Measurements from ENCODE around the gene FERMT2. TPM values are rescaled to one million over a fixed set of nuclear protein-coding genes. Genes with fewer than 3 reads are reported as not detected.
"Not testable (repeated sequence)": the region's sequence is repeated elsewhere in the genome, so short reads cannot be mapped to it uniquely, and the experiment has no call there.

FERMT2 gene
- total RNA-seq, 1 donor from 2014 or later: 166 TPM

DNA sequence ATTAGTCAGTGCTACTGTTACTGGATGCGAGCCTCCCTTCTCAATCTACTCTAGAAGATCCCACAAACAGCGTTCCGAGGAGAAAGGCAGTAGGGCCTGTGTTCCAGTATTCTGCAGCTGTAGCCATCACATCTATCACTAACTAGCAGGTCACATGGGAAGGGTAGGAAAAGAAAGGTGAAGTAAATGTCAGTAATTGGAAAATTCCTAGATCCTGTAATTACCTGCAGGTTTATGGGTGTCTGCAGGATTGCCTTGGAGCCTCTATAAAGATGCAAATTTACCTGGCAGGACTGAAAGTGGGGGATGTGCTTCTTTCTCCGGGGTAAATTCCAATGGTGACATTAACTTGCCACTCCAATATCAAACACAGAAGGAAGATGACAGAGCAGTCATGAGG is 77.8 kb downstream of the FERMT2 start:
- H3K9ac ChIP-seq: no peak overlapping the region
- peaks cover 13% of the 10 kb centered on the region for H3K36me3 ChIP-seq
- no peaks in the 10 kb centered on the region for H3K4me1 ChIP-seq
- Mint-ChIP-seq H3K36me3 (peaks cover 35% of the 10 kb centered on the region), H3K27ac (no peak overlapping the region), H3K27me3 (ENCODE audit: insufficient read depth, low read depth) (no peaks in the 10 kb centered on the region), H3K4me1 (no peaks in the 10 kb centered on the region), H3K9me3 (no peaks in the 10 kb centered on the region), H3K4me3 (no peak overlapping the region)
- no peaks in the 10 kb centered on the region for H3K27me3 ChIP-seq
- no peaks in the 10 kb centered on the region for H3K79me2 ChIP-seq (ENCODE audit: low read depth)
- H4K20me1 ChIP-seq (ENCODE audit: low read depth): no peaks in the 10 kb centered on the region
- no peak for DNase-seq (ENCODE audit: low spot score)
- H3K9me3 ChIP-seq (ENCODE audit: low read depth): no peaks in the 10 kb centered on the region
- no peak overlapping the region for H3K4me3 ChIP-seq
- H3K4me2 ChIP-seq: no peak overlapping the region
- no peak for TF ChIP-seq EZH2 (IDR thresholded peaks at IDR 0.05)
- TF ChIP-seq EZH2phosphoT487 (IDR thresholded peaks at IDR 0.05): no peak
- TF ChIP-seq, protein P1, sequence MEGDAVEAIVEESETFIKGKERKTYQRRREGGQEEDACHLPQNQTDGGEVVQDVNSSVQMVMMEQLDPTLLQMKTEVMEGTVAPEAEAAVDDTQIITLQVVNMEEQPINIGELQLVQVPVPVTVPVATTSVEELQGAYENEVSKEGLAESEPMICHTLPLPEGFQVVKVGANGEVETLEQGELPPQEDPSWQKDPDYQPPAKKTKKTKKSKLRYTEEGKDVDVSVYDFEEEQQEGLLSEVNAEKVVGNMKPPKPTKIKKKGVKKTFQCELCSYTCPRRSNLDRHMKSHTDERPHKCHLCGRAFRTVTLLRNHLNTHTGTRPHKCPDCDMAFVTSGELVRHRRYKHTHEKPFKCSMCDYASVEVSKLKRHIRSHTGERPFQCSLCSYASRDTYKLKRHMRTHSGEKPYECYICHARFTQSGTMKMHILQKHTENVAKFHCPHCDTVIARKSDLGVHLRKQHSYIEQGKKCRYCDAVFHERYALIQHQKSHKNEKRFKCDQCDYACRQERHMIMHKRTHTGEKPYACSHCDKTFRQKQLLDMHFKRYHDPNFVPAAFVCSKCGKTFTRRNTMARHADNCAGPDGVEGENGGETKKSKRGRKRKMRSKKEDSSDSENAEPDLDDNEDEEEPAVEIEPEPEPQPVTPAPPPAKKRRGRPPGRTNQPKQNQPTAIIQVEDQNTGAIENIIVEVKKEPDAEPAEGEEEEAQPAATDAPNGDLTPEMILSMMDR (IDR thresholded peaks at IDR 0.05): no peak
- H3K27ac ChIP-seq: no peak overlapping the region
- H3F3A ChIP-seq (ENCODE audit: low read depth): no peaks in the 10 kb centered on the region
- H2AFZ ChIP-seq (replicated peaks): no peak overlapping the region

DNA sequence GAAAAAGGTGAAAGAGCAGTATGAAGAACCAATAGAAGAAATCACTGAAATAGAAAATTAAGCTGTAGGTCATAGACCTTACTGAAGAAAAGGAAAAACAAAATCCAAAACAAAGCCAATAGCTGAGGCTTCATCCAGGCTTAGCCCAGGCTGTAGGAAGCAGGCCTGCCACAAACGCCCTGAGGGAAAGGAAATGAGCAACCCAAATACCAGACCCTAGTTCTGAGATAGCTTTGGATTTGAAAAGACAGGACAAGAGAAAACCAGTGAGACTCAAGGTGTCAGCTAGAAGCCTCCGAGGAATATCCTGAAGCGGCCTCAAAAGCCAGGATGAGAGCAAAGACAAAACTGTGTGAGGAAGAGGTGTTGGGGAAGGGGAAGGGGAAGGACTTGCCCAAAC is 79.2 kb downstream of the FERMT2 start:
- H3K27me3 Mint-ChIP-seq (ENCODE audit: insufficient read depth, low read depth): no peaks in the 10 kb centered on the region
- Histone ChIP-seq H3F3A (ENCODE audit: low read depth) (no peaks in the 10 kb centered on the region), H3K79me2 (ENCODE audit: low read depth) (no peaks in the 10 kb centered on the region), H3K9ac (no peak overlapping the region), H3K36me3 (peaks cover 7% of the 10 kb centered on the region), H3K27ac (no peak overlapping the region), H3K27me3 (no peaks in the 10 kb centered on the region), H3K4me1 (no peaks in the 10 kb centered on the region), H3K4me2 (no peak overlapping the region), H4K20me1 (ENCODE audit: low read depth) (no peaks in the 10 kb centered on the region), H3K4me3 (no peak overlapping the region), H2AFZ (replicated peaks) (no peak overlapping the region), H3K9me3 (ENCODE audit: low read depth) (no peaks in the 10 kb centered on the region)
- H3K4me1 Mint-ChIP-seq: no peaks in the 10 kb centered on the region
- no peaks in the 10 kb centered on the region for H3K9me3 Mint-ChIP-seq
- peaks cover 32% of the 10 kb centered on the region for H3K36me3 Mint-ChIP-seq
- H3K27ac Mint-ChIP-seq: no peak overlapping the region
- no peak for DNase-seq (ENCODE audit: low spot score)
- TF ChIP-seq EZH2 (IDR thresholded peaks at IDR 0.05) (no peak), EZH2phosphoT487 (IDR thresholded peaks at IDR 0.05) (no peak)
- TF ChIP-seq, protein P1 (IDR thresholded peaks at IDR 0.05): no peak
- H3K4me3 Mint-ChIP-seq: no peak overlapping the region

DNA sequence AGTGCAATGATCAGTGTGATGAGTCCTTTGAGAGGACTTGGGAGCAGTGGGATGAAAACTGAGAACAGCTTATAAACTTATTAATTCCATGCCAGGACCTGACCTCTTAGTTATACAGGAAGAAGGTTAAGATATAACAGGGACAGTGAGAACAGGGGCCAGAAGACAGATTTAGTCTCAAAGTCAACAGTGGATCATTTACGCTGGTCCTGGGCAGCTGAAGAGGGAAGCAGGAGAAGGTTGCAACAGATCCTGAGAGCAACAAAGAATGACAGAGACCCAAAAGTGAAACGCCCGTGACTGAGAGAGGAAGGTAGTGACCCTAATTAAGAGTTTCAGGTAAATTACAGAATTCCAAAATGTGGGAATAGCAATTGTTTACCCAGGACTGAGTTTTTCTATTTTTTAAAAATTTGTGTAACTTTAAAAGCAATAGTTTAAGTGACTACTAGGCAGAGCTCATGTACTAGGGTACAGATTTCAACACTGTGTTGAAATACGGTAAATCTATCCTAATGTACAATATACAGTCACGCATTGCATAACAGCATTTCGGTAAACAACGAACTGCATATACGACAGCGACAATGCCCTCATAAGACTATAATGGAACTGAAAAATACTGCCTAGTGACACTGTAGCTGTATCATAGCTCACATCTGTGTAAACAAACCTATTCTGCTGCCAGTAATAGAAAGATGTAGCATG is 81.8 kb downstream of the FERMT2 start:
- no peak for DNase-seq (ENCODE audit: low spot score)
- Histone ChIP-seq H3K36me3 (peaks cover 10% of the 10 kb centered on the region), H3K9ac (no peak overlapping the region), H3K4me2 (no peak overlapping the region), H3K79me2 (ENCODE audit: low read depth) (no peaks in the 10 kb centered on the region), H3K9me3 (ENCODE audit: low read depth) (no peaks in the 10 kb centered on the region), H3K4me3 (no peak overlapping the region), H3K27ac (no peak overlapping the region), H3F3A (ENCODE audit: low read depth) (no peaks in the 10 kb centered on the region), H4K20me1 (ENCODE audit: low read depth) (no peaks in the 10 kb centered on the region), H3K27me3 (no peaks in the 10 kb centered on the region), H3K4me1 (no peaks in the 10 kb centered on the region), H2AFZ (replicated peaks) (no peak overlapping the region)
- TF ChIP-seq, protein P1 (IDR thresholded peaks at IDR 0.05): no peak
- no peak for TF ChIP-seq EZH2 (IDR thresholded peaks at IDR 0.05)
- TF ChIP-seq EZH2phosphoT487 (IDR thresholded peaks at IDR 0.05): no peak
- Mint-ChIP-seq H3K9me3 (no peaks in the 10 kb centered on the region), H3K27ac (no peak overlapping the region), H3K27me3 (ENCODE audit: insufficient read depth, low read depth) (no peaks in the 10 kb centered on the region), H3K36me3 (peaks cover 31% of the 10 kb centered on the region), H3K4me1 (no peaks in the 10 kb centered on the region), H3K4me3 (no peak overlapping the region)

DNA sequence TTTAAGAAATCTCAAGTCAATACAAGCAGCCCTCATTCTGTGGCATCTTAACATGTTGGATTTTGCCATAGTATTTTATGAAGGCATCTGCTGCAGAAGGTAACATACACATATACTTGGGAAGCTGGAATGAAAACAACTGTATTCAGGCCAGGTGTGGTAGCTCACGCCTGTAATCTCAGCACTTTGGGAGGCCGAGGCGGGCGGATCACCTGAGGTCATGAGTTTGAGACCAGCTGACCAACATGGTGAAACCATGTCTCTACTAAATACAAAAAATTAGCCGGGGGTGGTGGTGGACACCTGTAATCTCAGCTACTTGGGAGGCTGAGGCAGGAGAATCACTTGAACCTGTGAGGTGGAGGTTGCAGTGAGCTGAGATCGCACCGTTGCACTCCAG is 86.0 kb downstream of the FERMT2 start:
- not testable (repeated sequence) for H3K9ac ChIP-seq; H3K27me3 ChIP-seq; H3K4me1 ChIP-seq; H3K4me2 ChIP-seq; H3K4me3 Mint-ChIP-seq; H3K27ac ChIP-seq; H3K9me3 ChIP-seq (ENCODE audit: low read depth); H3K9me3 Mint-ChIP-seq; H3F3A ChIP-seq (ENCODE audit: low read depth); H3K79me2 ChIP-seq (ENCODE audit: low read depth); H4K20me1 ChIP-seq (ENCODE audit: low read depth); H3K27me3 Mint-ChIP-seq (ENCODE audit: insufficient read depth, low read depth); H3K4me3 ChIP-seq; DNase-seq (ENCODE audit: low spot score); H3K4me1 Mint-ChIP-seq; H2AFZ ChIP-seq (replicated peaks); H3K27ac Mint-ChIP-seq
- peaks cover 32% of the 10 kb centered on the region for H3K36me3 ChIP-seq
- H3K36me3 Mint-ChIP-seq: peaks cover 22% of the 10 kb centered on the region

Measured in neural progenitor cell (in vitro differentiated cells).